ENCODE data around the gene ZNHIT6.

ZNHIT6 gene

GRCh38 chr1:85692730-85693314, 15.4 kb downstream of the ZNHIT6 start:
- no peak overlapping the region for H3K4me3 ChIP-seq (ENCODE audit: control insufficient read depth, low read depth, low read length)
- TF ChIP-seq CTCF (IDR thresholded peaks at IDR 0.05; ENCODE audit: control insufficient read depth, insufficient read depth, low read depth, low read length, missing control alignments) = peak; percentile 33
- DNase-seq (ENCODE audit: low read depth) = peak; percentile 47

- no peak for DNase-seq (ENCODE audit: low read depth)
- no peak overlapping the region for H3K4me3 ChIP-seq (ENCODE audit: control insufficient read depth, low read depth, low read length)
- no peak for TF ChIP-seq CTCF (IDR thresholded peaks at IDR 0.05; ENCODE audit: control insufficient read depth, insufficient read depth, low read depth, low read length, missing control alignments)
Observed at GRCh38 chr1:85689775-85690404, 18.3 kb downstream of the ZNHIT6 start.

- no peak for DNase-seq (ENCODE audit: low read depth)
- no peak overlapping the region for H3K4me3 ChIP-seq (ENCODE audit: control insufficient read depth, low read depth, low read length)
- no peak for TF ChIP-seq CTCF (IDR thresholded peaks at IDR 0.05; ENCODE audit: control insufficient read depth, insufficient read depth, low read depth, low read length, missing control alignments)
Observed at GRCh38 chr1:85683292-85684025, 24.8 kb downstream of the ZNHIT6 start.

- DNase-seq (ENCODE audit: low read depth) = peak; percentile 5
- no peak overlapping the region for H3K4me3 ChIP-seq (ENCODE audit: control insufficient read depth, low read depth, low read length)
- no peak for TF ChIP-seq CTCF (IDR thresholded peaks at IDR 0.05; ENCODE audit: control insufficient read depth, insufficient read depth, low read depth, low read length, missing control alignments)
Observed at GRCh38 chr1:85681087-85681486, 27.1 kb downstream of the ZNHIT6 start.

GRCh38 chr1:85678193-85678592, 30.0 kb downstream of the ZNHIT6 start:
- H3K4me3 ChIP-seq (ENCODE audit: control insufficient read depth, low read depth, low read length) = no peak overlapping the region
- DNase-seq (ENCODE audit: low read depth) = no peak
- no peak for TF ChIP-seq CTCF (IDR thresholded peaks at IDR 0.05; ENCODE audit: control insufficient read depth, insufficient read depth, low read depth, low read length, missing control alignments)

- no peak for TF ChIP-seq CTCF (IDR thresholded peaks at IDR 0.05; ENCODE audit: control insufficient read depth, insufficient read depth, low read depth, low read length, missing control alignments)
- no peak overlapping the region for H3K4me3 ChIP-seq (ENCODE audit: control insufficient read depth, low read depth, low read length)
- DNase-seq (ENCODE audit: low read depth) = no peak
Observed at GRCh38 chr1:85677656-85678055, 30.6 kb downstream of the ZNHIT6 start.

All from AG09309 (cell line).